Endodermal cell (in vitro differentiated cells): ENCODE data around the gene NEUROG1. TPM values are rescaled to one million over a fixed set of nuclear protein-coding genes. Genes with fewer than 3 reads are reported as not detected.

Source experiments
- DNase-seq: peaks from one replicate; pipeline ENCODE4 v3.0.0-alpha.2; 2017
- H3K27ac ChIP-seq: 2 replicates; pipeline ENCODE4 v1.5.1; 2013; ENCODE audit warnings: mild to moderate bottlenecking, low read depth, low read length, moderate library complexity
- H3K27me3 ChIP-seq: 2 replicates; pipeline ENCODE4 v1.6.1; 2013; ENCODE audit warnings: mild to moderate bottlenecking, low read length, moderate library complexity; ENCODE audit not compliant: insufficient read depth, control insufficient read depth, poor library complexity, severe bottlenecking
- H3K36me3 ChIP-seq: 2 replicates; pipeline ENCODE4 v1.7.0; 2013; ENCODE audit warnings: mild to moderate bottlenecking, low read length, moderate library complexity; ENCODE audit not compliant: control insufficient read depth, insufficient read depth
- H3K4me1 ChIP-seq: one replicate; pipeline ENCODE4 v1.7.0; 2013; ENCODE audit warnings: low read length; ENCODE audit not compliant: control insufficient read depth, insufficient read depth
- H3K4me3 ChIP-seq: 2 replicates; pipeline ENCODE4 v1.5.1; 2013; ENCODE audit warnings: mild to moderate bottlenecking, low read length, moderate library complexity
- H3K9ac ChIP-seq: 2 replicates; pipeline ENCODE4 v1.6.1; 2013; ENCODE audit warnings: mild to moderate bottlenecking, low read length, moderate library complexity; ENCODE audit not compliant: poor library complexity, severe bottlenecking; ENCODE audit errors: extremely low read depth
- H3K9me3 ChIP-seq: 2 replicates; pipeline ENCODE4 v1.6.1; 2013; ENCODE audit warnings: mild to moderate bottlenecking, low read length, moderate library complexity; ENCODE audit not compliant: control insufficient read depth
- H3K27ac Mint-ChIP-seq: 2 replicates; pipeline ENCODE4 v1.8.0; 2020; ENCODE audit warnings: mixed read lengths
- H3K27me3 Mint-ChIP-seq: 2 replicates; pipeline ENCODE4 v1.8.0; 2021; ENCODE audit warnings: mild to moderate bottlenecking, mixed read lengths; ENCODE audit not compliant: insufficient read depth
- H3K36me3 Mint-ChIP-seq: 2 replicates; pipeline ENCODE4 v1.8.0; 2020; ENCODE audit warnings: low read depth, mixed read lengths
- H3K4me1 Mint-ChIP-seq: 2 replicates; pipeline ENCODE4 v1.8.0; 2020; ENCODE audit warnings: mixed read lengths
- H3K4me3 Mint-ChIP-seq: 2 replicates; pipeline ENCODE4 v1.8.0; 2020; ENCODE audit warnings: mild to moderate bottlenecking, moderate library complexity, mixed read lengths
- H3K9me3 Mint-ChIP-seq: 2 replicates; pipeline ENCODE4 v1.8.0; 2020; ENCODE audit warnings: mild to moderate bottlenecking, mixed read lengths
- CTCF ChIP-seq: fragments of 200-600 bp; sonication (generic); conservative IDR thresholded peaks from 2 replicates; pipeline ENCODE4 v1.5.0; 2021; ENCODE audit warnings: antibody characterized with exemption, mild to moderate bottlenecking
- WGBS, 2 experiments: methylation state at CpG; one replicate each; pipeline versions ENCODE4 v1.1.5 to v1.1.7; 2013; ENCODE audit warnings: missing lambda C conversion rate in 2 of 2, mixed read lengths in 1 of 2; ENCODE audit not compliant: insufficient coverage in 1 of 2, insufficient read length in 1 of 2; 5-methylcytosine and 5-hydroxymethylcytosine counted together
- total RNA-seq, 2 donors: library from RNA; stranded (reverse); fragmentation: NEBNext Ultra II Directional in 1 of 2; extraction: Animal tissue kit (Norgen Biotek cat#: 25700) in 1 of 2; gene quantifications; 2 replicates in 1 of 2; 3 replicates in 1 of 2; pipeline ENCODE4 v1.2.1, GENCODE V29; 2021

NEUROG1 gene
- total RNA-seq, 2 donors from 2014 or later = not detected

GRCh38 chr5:135551593-135552447, 16.1 kb upstream of the NEUROG1 start:
- H3K27me3 ChIP-seq = peaks cover 68% of the 10 kb centered on the region
- H3K4me1 ChIP-seq = no peaks in the 10 kb centered on the region
- H3K36me3 Mint-ChIP-seq = no peaks in the 10 kb centered on the region
- no peak overlapping the region for H3K9ac ChIP-seq
- no peak overlapping the region for H3K27ac ChIP-seq
- peak; percentile 92 for DNase-seq
- no peak overlapping the region for H3K4me3 Mint-ChIP-seq
- H3K9me3 ChIP-seq = no peaks in the 10 kb centered on the region
- H3K27me3 Mint-ChIP-seq = peaks cover 86% of the 10 kb centered on the region
- H3K4me3 ChIP-seq = no peak overlapping the region
- TF ChIP-seq CTCF = peak; percentile 90
- 44 to 46% methylated on average over 11 to 15 of the region's 15 CpGs for WGBS, 2 experiments
- peaks cover 10% of the 10 kb centered on the region for H3K4me1 Mint-ChIP-seq
- H3K36me3 ChIP-seq = no peaks in the 10 kb centered on the region
- no peaks in the 10 kb centered on the region for H3K9me3 Mint-ChIP-seq
- no peak overlapping the region for H3K27ac Mint-ChIP-seq

GRCh38 chr5:135549413-135549812, 13.6 kb upstream of the NEUROG1 start:
- WGBS, 2 experiments = 29 to 36% methylated on average over 3 to 4 of the region's 4 CpGs
- Histone ChIP-seq H3K27ac (no peak overlapping the region), H3K36me3 (no peaks in the 10 kb centered on the region), H3K4me1 (no peaks in the 10 kb centered on the region), H3K27me3 (peaks cover 92% of the 10 kb centered on the region), H3K9me3 (no peaks in the 10 kb centered on the region), H3K9ac (no peak overlapping the region), H3K4me3 (no peak overlapping the region)
- no peaks in the 10 kb centered on the region for H3K36me3 Mint-ChIP-seq
- no peak overlapping the region for H3K27ac Mint-ChIP-seq
- no peak for TF ChIP-seq CTCF
- H3K4me1 Mint-ChIP-seq = peaks cover 19% of the 10 kb centered on the region
- no peaks in the 10 kb centered on the region for H3K9me3 Mint-ChIP-seq
- H3K4me3 Mint-ChIP-seq = no peak overlapping the region
- H3K27me3 Mint-ChIP-seq = peaks cover 91% of the 10 kb centered on the region
- DNase-seq = no peak

- Mint-ChIP-seq H3K36me3 (no peaks in the 10 kb centered on the region), H3K4me3 (no peak overlapping the region), H3K9me3 (no peaks in the 10 kb centered on the region), H3K4me1 (peaks cover 28% of the 10 kb centered on the region), H3K27ac (no peak overlapping the region), H3K27me3 (peaks cover 98% of the 10 kb centered on the region)
- Histone ChIP-seq H3K27me3 (peaks cover 96% of the 10 kb centered on the region), H3K27ac (no peak overlapping the region), H3K36me3 (no peaks in the 10 kb centered on the region), H3K9me3 (no peaks in the 10 kb centered on the region), H3K4me1 (peaks cover 6% of the 10 kb centered on the region), H3K4me3 (no peak overlapping the region), H3K9ac (no peak overlapping the region)
- 58 to 69% methylated on average over 5 to 7 of the region's 8 CpGs for WGBS, 2 experiments
- no peak for DNase-seq
- TF ChIP-seq CTCF = no peak
Observed at GRCh38 chr5:135547590-135548254, 12.0 kb upstream of the NEUROG1 start.
